Loucy (cell line): ENCODE results near the gene ZNF692.
A peak's percentile ranks its signal among the peaks of the same experiment; 100 is the strongest.

ENCODE experiments used
- H2AFZ ChIP-seq: fragments of 200-600 bp; sonication (generic); 2 replicates; pipeline ENCODE4 v1.6.0; 2016; ENCODE audit warnings: antibody characterized with exemption, mild to moderate bottlenecking, low read length, moderate library complexity
- H3F3A ChIP-seq: fragments of 200-600 bp; 2 replicates; pipeline ENCODE4 v1.6.0; 2016; ENCODE audit warnings: antibody characterized with exemption, low read depth, mild to moderate bottlenecking
- H3K27me3 ChIP-seq: fragments of 200-600 bp; sonication (generic); 2 replicates; pipeline ENCODE4 v1.6.1; 2014; ENCODE audit warnings: low read length, mild to moderate bottlenecking; ENCODE audit not compliant: insufficient read depth, poor library complexity, severe bottlenecking
- H3K36me3 ChIP-seq: fragments of 200-600 bp; sonication (generic); 2 replicates; pipeline ENCODE4 v1.6.1; 2016; ENCODE audit warnings: low read length; ENCODE audit not compliant: insufficient read depth
- H3K4me1 ChIP-seq: fragments of 200-600 bp; sonication (generic); 2 replicates; pipeline ENCODE4 v1.5.1; 2014; ENCODE audit warnings: low read length, mild to moderate bottlenecking; ENCODE audit not compliant: insufficient read depth, poor library complexity, severe bottlenecking
- H3K4me2 ChIP-seq: fragments of 200-600 bp; sonication (generic); 2 replicates; pipeline ENCODE4 v1.6.0; 2014; ENCODE audit warnings: antibody characterized with exemption, low read length, low read depth, mild to moderate bottlenecking; ENCODE audit not compliant: poor library complexity, severe bottlenecking
- H3K4me3 ChIP-seq: fragments of 200-600 bp; sonication (generic); 2 replicates; pipeline ENCODE4 v1.5.1; 2014; ENCODE audit warnings: low read length, mild to moderate bottlenecking, mixed read lengths; ENCODE audit not compliant: poor library complexity, severe bottlenecking
- H3K79me2 ChIP-seq: fragments of 200-600 bp; sonication (generic); 2 replicates; pipeline ENCODE4 v1.6.1; 2014; ENCODE audit warnings: low read length; ENCODE audit not compliant: insufficient read depth
- H3K9ac ChIP-seq: fragments of 200-600 bp; sonication (generic); 2 replicates; pipeline ENCODE4 v1.6.0; 2014; ENCODE audit warnings: mild to moderate bottlenecking, low read depth, low read length, moderate library complexity; ENCODE audit not compliant: poor library complexity, severe bottlenecking
- H3K9me2 ChIP-seq: fragments of 200-600 bp; sonication (generic); replicated peaks from 2 replicates; pipeline ENCODE4 v1.6.1; 2016; ENCODE audit warnings: low read depth, low read length, mixed read lengths
- H3K9me3 ChIP-seq: fragments of 200-600 bp; sonication (generic); 2 replicates; pipeline ENCODE4 v1.6.1; 2014; ENCODE audit warnings: mild to moderate bottlenecking, antibody characterized with exemption, low read length, low read depth; ENCODE audit not compliant: insufficient read depth
- H4K20me1 ChIP-seq: fragments of 200-600 bp; sonication (generic); 2 replicates; pipeline ENCODE4 v1.6.0; 2014; ENCODE audit warnings: antibody characterized with exemption, low read length, mild to moderate bottlenecking; ENCODE audit not compliant: insufficient read depth, poor library complexity, severe bottlenecking
- CTCF ChIP-seq: fragments of 200-600 bp; sonication (generic); conservative IDR thresholded peaks from 2 replicates; pipeline ENCODE4 v1.5.1; 2014; ENCODE audit warnings: mild to moderate bottlenecking, antibody characterized with exemption, low read length
- EZH2phosphoT487 ChIP-seq: fragments of 200-600 bp; IDR thresholded peaks from 2 replicates; pipeline ENCODE4 v1.6.1; 2018; ENCODE audit warnings: antibody characterized with exemption, mild to moderate bottlenecking, moderate library complexity, borderline replicate concordance

Gene ZNF692

GRCh38 chr1:248881261-248881660, 22.4 kb upstream of the ZNF692 start:
- no peak overlapping the region for H3K9ac ChIP-seq
- H4K20me1 ChIP-seq, result no peaks in the 10 kb centered on the region
- H3K9me2 ChIP-seq, result no peaks in the 10 kb centered on the region
- no peaks in the 10 kb centered on the region for H3K36me3 ChIP-seq
- H3K9me3 ChIP-seq, result no peaks in the 10 kb centered on the region
- no peaks in the 10 kb centered on the region for H3K79me2 ChIP-seq
- H3K4me2 ChIP-seq, result no peak overlapping the region
- H3K4me3 ChIP-seq, result no peak overlapping the region
- no peak overlapping the region for H2AFZ ChIP-seq
- TF ChIP-seq CTCF (no peak), EZH2phosphoT487 (no peak)
- 0 out of 2 replicates have a peak, but pooled peaks cover 2% of the 10 kb centered on the region for H3F3A ChIP-seq
- H3K4me1 ChIP-seq, result peaks cover 18% of the 10 kb centered on the region
- no peaks in the 10 kb centered on the region for H3K27me3 ChIP-seq

DNA sequence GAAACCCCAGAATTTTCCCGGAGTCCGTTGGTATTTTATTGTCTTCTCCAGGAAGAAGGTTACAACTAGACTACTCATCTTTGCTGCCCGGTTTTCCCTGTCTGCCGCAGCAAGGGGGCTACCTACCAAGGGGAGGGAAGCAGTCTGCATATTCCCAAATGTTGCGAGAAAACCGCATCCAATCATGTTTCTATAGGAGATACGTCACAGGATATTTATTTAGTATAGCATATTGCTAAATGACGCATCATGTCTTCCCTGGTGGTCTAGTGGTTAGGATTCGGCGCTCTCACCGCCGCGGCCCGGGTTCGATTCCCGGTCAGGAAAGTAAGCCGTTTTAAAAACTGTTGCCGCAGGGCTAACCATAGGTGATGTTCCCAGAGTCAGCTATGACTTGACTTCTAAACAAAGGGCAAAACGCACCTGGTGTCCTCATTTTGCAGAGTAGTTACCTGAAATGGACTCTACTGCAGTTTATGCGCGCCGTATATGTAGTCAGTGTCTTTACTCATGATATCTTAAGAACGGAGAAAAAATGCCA, 15.2 kb upstream of the ZNF692 start:
- peaks cover 17% of the 10 kb centered on the region for H3F3A ChIP-seq
- peak overlapping the region; percentile 89 for H3K4me2 ChIP-seq
- H3K27me3 ChIP-seq, result no peaks in the 10 kb centered on the region
- no peaks in the 10 kb centered on the region for H3K9me2 ChIP-seq
- TF ChIP-seq EZH2phosphoT487 (no peak), CTCF (no peak)
- H4K20me1 ChIP-seq, result no peaks in the 10 kb centered on the region
- H3K4me3 ChIP-seq, result peak overlapping the region; percentile 90
- peak overlapping the region; percentile 94; the same call in 1 of the 2 replicates for H2AFZ ChIP-seq
- no peaks in the 10 kb centered on the region for H3K79me2 ChIP-seq
- H3K4me1 ChIP-seq, result peaks cover 6% of the 10 kb centered on the region
- H3K9me3 ChIP-seq, result no peaks in the 10 kb centered on the region
- peak overlapping the region; percentile 86 for H3K9ac ChIP-seq
- H3K36me3 ChIP-seq, result no peaks in the 10 kb centered on the region

DNA sequence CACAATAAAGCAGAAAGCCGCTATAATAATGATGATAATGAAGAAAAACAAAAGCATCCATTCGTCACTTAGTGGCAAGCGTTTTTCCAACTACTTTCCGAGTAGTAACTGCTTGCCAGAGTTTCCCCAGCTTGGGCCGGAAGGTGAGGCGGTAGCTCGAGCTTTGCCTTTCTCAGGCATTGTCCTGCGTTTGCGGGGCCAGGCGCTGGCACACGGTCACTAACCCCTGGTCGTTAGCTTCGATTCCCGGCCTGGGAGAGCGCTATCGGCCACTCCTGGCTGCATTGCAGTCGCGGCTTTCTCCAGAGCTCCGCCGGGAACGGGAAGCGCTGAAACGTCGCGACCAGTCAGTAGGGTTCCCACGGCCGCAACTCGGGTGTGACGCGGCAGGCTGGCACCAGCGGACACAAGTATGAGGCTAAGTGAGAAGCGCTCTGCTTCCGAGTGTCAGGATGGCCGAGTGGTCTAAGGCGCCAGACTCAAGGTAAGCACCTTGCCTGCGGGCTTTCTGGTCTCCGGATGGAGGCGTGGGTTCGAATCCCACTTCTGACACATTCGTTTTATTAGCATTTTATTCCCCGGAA, 14.6 kb upstream of the ZNF692 start:
- peak overlapping the region; percentile 89 for H3K4me2 ChIP-seq
- H3F3A ChIP-seq, result peaks cover 17% of the 10 kb centered on the region
- H3K4me1 ChIP-seq, result peaks cover 6% of the 10 kb centered on the region
- H3K36me3 ChIP-seq, result no peaks in the 10 kb centered on the region
- H2AFZ ChIP-seq, result peak overlapping the region; percentile 94
- no peaks in the 10 kb centered on the region for H3K9me2 ChIP-seq
- H3K27me3 ChIP-seq, result no peaks in the 10 kb centered on the region
- H3K9ac ChIP-seq, result peak overlapping the region; percentile 86
- H3K79me2 ChIP-seq, result no peaks in the 10 kb centered on the region
- H3K4me3 ChIP-seq, result peak overlapping the region; percentile 90
- H4K20me1 ChIP-seq, result no peaks in the 10 kb centered on the region
- TF ChIP-seq CTCF (no peak), EZH2phosphoT487 (no peak)
- no peaks in the 10 kb centered on the region for H3K9me3 ChIP-seq
